HL-60 (cell line): Measurements from ENCODE around the gene CST6.

ENCODE experiments used
- DNase-seq, 2 experiments: peaks; one replicate each; pipeline ENCODE4 v3.0.0-alpha.2; 2010 to 2020; ENCODE audit warnings: low read depth in 1 of 2, low spot score in 1 of 2
- H3K27ac ChIP-seq: fragments of 250-450 bp; sonication (Bioruptor Pico); replicated peaks from 2 replicates; pipeline ENCODE4 v1.5.1; 2020; ENCODE audit warnings: mild to moderate bottlenecking, moderate library complexity
- H3K27me3 ChIP-seq: fragments of 250-450 bp; sonication (Bioruptor Pico); 2 replicates; pipeline ENCODE4 v1.5.1; 2021; ENCODE audit warnings: mild to moderate bottlenecking, moderate library complexity; ENCODE audit not compliant: insufficient read depth, poor library complexity, severe bottlenecking
- H3K4me3 ChIP-seq: replicated peaks from 2 replicates; pipeline ENCODE4 v1.5.1; 2011; ENCODE audit warnings: mild to moderate bottlenecking, control low read depth, low read length; ENCODE audit not compliant: insufficient read depth
- GABPA ChIP-seq: IDR thresholded peaks from 2 replicates; pipeline ENCODE4 v1.6.1; 2012; ENCODE audit warnings: low read depth
- POLR2AphosphoS5 ChIP-seq: IDR thresholded peaks from 2 replicates; pipeline ENCODE4 v1.6.1; 2012; ENCODE audit warnings: low read depth
- REST ChIP-seq: IDR thresholded peaks from 2 replicates; pipeline ENCODE4 v1.6.1; 2012; ENCODE audit warnings: low read depth; ENCODE audit not compliant: insufficient replicate concordance
- SPI1 ChIP-seq: IDR thresholded peaks from 2 replicates; pipeline ENCODE4 v1.6.1; 2012; ENCODE audit warnings: low read depth, mild to moderate bottlenecking, borderline replicate concordance
- long read RNA-seq: library from polyadenylated mRNA; unstranded; transcript quantifications from one replicate; pipeline ENCODE4 v2.0.0, GENCODE V29; 2020
- TF ChIP-seq, protein P1 (sequence below): IDR thresholded peaks from one replicate; pipeline ENCODE4 v1.5.1; 2011; ENCODE audit warnings: low read length, control low read depth, inconsistent platforms; ENCODE audit not compliant: insufficient read depth

The CST6 gene, protein sequence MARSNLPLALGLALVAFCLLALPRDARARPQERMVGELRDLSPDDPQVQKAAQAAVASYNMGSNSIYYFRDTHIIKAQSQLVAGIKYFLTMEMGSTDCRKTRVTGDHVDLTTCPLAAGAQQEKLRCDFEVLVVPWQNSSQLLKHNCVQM
- long read RNA-seq, result 0 reads

DNA sequence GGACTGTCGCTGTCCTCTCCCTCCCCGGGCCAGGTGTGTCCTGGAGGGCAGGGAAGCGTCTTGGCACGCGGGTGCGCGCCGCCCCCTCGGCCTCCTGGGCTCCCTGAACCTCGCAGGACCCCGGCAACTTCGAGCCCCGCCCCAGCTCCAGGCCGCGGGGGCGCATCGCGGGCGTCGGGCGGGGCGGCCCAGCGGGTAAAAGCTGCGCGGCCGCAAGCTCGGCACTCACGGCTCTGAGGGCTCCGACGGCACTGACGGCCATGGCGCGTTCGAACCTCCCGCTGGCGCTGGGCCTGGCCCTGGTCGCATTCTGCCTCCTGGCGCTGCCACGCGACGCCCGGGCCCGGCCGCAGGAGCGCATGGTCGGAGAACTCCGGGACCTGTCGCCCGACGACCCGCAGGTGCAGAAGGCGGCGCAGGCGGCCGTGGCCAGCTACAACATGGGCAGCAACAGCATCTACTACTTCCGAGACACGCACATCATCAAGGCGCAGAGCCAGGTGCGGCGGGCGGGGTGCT is at the start of gene CST6:
Gene CST6 (plus strand): TSS at position 224 of the 519 bp plus-strand sequence. CDS start 37 bp downstream, at position 261.
- H3K27me3 ChIP-seq, result peaks cover 9% of the 10 kb centered on the region
- H3K4me3 ChIP-seq, result no peak within 1 kb of the TSS
- no peak within 1 kb of the TSS for H3K27ac ChIP-seq
- TF ChIP-seq, protein P1, sequence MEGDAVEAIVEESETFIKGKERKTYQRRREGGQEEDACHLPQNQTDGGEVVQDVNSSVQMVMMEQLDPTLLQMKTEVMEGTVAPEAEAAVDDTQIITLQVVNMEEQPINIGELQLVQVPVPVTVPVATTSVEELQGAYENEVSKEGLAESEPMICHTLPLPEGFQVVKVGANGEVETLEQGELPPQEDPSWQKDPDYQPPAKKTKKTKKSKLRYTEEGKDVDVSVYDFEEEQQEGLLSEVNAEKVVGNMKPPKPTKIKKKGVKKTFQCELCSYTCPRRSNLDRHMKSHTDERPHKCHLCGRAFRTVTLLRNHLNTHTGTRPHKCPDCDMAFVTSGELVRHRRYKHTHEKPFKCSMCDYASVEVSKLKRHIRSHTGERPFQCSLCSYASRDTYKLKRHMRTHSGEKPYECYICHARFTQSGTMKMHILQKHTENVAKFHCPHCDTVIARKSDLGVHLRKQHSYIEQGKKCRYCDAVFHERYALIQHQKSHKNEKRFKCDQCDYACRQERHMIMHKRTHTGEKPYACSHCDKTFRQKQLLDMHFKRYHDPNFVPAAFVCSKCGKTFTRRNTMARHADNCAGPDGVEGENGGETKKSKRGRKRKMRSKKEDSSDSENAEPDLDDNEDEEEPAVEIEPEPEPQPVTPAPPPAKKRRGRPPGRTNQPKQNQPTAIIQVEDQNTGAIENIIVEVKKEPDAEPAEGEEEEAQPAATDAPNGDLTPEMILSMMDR, result no peak
- TF ChIP-seq POLR2AphosphoS5 (no peak), GABPA (no peak), SPI1 (no peak), REST (no peak)
- no peak for DNase-seq

GRCh38 chr11:65962141-65962564 is 49.7 kb upstream of the CST6 start:
- peak overlapping the region; percentile 47 for H3K27ac ChIP-seq
- TF ChIP-seq GABPA (no peak), SPI1 (no peak), REST (no peak), POLR2AphosphoS5 (no peak)
- TF ChIP-seq, protein P1, result no peak
- H3K4me3 ChIP-seq, result peak overlapping the region; percentile 80
- no peak for DNase-seq
- H3K27me3 ChIP-seq, result no peaks in the 10 kb centered on the region

GRCh38 chr11:65964906-65965305 is 46.9 kb upstream of the CST6 start:
- no peak for DNase-seq
- no peak overlapping the region for H3K27ac ChIP-seq
- TF ChIP-seq GABPA (no peak), POLR2AphosphoS5 (no peak), SPI1 (no peak), REST (no peak)
- TF ChIP-seq, protein P1, result no peak
- H3K27me3 ChIP-seq, result no peaks in the 10 kb centered on the region
- no peak overlapping the region for H3K4me3 ChIP-seq
